GM18867 (cell line): ENCODE measurements around the gene CD207.

Experiments used
- ATAC-seq: cut with Tn5 transposase; IDR thresholded peaks from one replicate; pipeline ENCODE4 v1.9.1; 2021; ENCODE audit warnings: mild to moderate bottlenecking, moderate library complexity; ENCODE audit not compliant: unreplicated experiment

The CD207 gene

DNA sequence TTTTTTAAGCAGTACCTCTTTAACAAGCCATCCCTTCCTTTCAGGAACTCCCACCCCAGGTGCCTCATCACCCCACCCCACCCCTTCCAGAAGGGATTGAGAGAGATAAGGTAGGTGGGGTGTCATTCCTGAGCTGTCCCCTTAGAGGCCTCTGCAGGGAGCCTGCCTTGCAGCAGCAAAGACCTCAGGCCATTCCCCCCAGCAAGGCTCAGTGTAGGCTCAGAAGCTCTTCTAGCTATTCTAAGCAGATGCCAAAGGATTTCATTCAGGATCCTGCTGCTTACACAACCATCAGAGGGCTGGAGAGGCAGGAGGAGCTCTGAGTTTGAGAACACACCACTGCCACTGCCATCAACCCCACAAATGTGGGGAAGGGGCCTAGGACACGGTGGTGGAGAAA, 39.4 kb downstream of the CD207 start:
- ATAC-seq = no peak

GRCh38 chr2:70795164-70795995, 40.2 kb downstream of the CD207 start:
- no peak for ATAC-seq

DNA sequence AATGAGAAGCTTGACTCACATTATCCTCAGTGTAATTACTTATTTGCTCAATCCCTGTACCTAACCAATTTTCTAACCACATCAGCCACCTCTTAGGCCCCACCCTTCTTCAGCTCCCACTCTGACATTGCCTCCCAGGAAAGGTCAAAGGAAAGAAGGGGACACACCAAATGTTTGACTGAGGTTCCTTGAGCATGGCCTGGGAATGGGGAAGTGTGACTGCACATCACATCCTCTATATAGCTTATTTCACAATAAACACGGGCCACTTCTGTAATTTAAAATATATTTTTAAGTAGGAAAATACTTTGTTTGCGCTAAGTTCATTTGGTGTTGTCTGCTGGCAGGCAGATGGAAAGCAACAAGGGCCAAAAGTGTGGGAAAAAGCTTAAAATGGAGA, 42.2 kb downstream of the CD207 start:
- no peak for ATAC-seq

DNA sequence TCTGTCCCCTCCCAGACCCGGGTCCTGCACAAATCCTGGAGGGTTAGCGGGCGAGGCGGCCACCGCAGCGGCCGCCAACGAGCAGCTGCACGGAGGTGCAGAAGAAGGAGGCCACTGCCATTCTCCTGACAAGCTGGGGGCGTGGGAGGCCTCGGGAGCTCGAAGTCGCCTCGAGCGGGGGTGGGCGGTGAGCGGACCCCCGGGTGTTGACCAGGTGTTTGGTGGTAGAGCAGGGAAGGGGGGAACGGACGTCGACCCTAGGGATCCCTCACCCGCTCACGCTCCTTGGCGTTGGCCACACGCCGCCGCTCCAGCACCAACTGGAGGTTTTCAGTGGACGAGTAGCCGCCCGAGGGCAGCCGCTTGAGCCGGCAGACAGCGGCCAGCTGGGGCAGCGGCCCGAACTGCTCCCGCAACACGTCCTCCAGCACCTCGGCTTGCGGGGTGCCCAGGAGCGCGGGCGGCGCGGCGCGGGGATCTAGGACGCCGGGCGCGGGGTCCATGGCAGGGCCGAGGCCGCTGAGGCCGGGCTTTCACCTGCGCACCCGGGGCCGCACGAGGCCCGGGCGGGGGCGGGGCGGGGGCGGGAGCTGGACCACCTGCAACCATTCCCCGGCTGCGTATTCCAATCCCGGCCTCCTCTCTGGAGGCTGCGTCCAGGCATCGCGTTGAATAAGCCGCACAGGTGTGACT, 45.3 kb downstream of the CD207 start, which contains the start of gene FIGLA:
TSS of gene FIGLA (minus strand) at position 508 of the 693 bp plus-strand sequence. CDS start at position 503, 5 bp downstream.
- no peak for ATAC-seq

DNA sequence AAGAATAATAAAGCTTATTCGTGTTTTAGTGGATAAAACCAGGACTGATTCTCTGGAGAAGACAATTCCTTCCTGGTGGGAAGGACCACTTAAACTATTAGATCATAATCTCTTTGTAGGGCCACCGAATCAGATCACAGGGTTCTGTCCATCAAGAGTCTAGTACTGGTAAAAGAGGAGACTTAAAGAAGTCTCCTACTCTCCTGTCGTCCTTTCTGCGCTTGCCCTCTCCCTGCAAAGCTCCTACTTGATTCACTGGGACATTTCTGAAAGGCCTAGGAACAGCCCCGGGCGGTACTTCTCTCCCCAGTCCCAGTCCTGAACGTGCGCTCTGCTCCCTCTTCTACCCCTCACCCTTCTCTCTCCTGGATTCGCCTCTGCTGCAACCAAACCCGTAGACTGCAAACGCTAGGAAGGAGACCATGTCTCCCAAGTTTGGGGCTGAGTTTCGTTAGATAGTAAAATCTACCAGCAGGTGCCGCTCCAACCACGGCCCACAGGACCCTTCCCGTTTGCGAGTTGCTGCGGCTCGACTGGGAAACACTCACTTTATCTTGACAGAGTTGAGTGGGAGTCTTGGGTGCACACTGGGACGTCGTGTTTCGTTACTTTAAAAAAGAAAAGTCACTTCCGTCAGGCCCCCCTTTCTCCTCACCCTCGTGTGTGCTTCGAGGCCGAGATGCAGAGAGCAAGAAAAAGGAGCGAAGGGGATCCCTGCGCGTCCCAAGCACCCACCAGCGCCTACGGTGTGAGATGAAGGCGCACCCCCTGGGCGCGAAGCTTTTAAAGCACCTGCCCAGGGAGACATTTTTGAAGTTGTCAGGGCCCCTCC, 46.1 kb downstream of the CD207 start:
- ATAC-seq = no peak

- ATAC-seq = peak; percentile 71
These were observed 50.3 kb downstream of the CD207 start for GRCh38 chr2:70785137-70785911.

DNA sequence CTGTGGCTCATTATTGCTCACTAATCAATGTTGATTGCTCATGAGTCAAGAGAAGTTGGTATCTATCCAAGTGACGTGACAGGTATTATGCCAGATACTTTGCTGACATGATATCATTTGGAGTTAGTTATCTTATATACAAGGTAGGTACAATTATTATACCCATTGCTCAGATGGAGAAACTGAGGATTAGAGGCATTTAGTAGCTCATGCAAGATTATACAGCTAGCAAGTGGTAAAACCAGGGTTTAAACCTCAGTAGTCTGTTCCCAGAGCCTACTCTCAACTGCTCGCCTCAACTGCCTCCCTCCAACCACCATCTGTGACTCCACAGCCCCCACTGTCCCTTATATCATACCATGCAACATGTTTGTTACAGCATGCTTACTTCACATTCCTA, 51.3 kb downstream of the CD207 start:
- no peak for ATAC-seq
